Measurements from ENCODE around the gene RPTOR. TPM values are rescaled to one million over a fixed set of nuclear protein-coding genes. Genes with fewer than 3 reads are reported as not detected.

RPTOR gene
- total and polyA plus RNA-seq, 2 donors (not counting 1 experiment from before 2014, with no cell fraction given): 6.7 to 22.8 TPM

DNA sequence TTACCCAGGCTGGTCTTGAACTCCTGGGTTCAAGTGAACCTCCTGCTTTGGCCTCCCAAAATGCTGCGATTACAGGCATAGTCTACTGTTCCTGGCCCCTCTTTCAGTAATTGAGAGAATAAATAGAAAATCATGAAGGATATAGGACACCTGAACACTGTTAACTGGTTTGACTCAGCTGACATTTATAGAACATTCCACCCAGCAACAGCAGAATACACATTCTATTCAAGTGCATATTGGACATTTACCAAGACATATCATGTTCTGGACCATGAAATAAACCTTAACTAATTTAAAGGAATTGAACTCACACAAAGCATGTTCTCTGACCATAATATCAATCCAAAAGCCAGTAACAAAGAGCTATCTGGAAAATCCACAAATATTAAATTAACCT is 470.5 kb downstream of the RPTOR start:
- no peak for DNase-seq (ENCODE audit: low read depth in 2 of 2)
- H3K4me3 ChIP-seq (replicated peaks in 1 of 4; ENCODE audit: control extremely low read depth in 1 of 4, insufficient read depth in 1 of 4, low read depth in 3 of 4, low read length in 4 of 4): no peak overlapping the region
- H2AFZ ChIP-seq (ENCODE audit: low read length): no peak overlapping the region
- no peak overlapping the region for H3K9ac ChIP-seq (ENCODE audit: insufficient read depth, low read length)
- H3K4me1 ChIP-seq (ENCODE audit: control insufficient read depth, extremely low read depth, insufficient read depth, low read length): peaks cover 7% of the 10 kb centered on the region
- no peak overlapping the region for H3K4me2 ChIP-seq (ENCODE audit: extremely low read depth, insufficient read depth, low read length)
- H3K27ac ChIP-seq (ENCODE audit: insufficient read depth, low read length): no peak overlapping the region
- H3K79me2 ChIP-seq (ENCODE audit: control insufficient read depth, insufficient read depth, low read length): no peaks in the 10 kb centered on the region
- no peaks in the 10 kb centered on the region for H3K27me3 ChIP-seq (ENCODE audit: control insufficient read depth, insufficient read depth, low read length)
- no peaks in the 10 kb centered on the region for H3K9me3 ChIP-seq (ENCODE audit: control insufficient read depth, insufficient read depth, low read depth, low read length)
- TF ChIP-seq, protein P1, sequence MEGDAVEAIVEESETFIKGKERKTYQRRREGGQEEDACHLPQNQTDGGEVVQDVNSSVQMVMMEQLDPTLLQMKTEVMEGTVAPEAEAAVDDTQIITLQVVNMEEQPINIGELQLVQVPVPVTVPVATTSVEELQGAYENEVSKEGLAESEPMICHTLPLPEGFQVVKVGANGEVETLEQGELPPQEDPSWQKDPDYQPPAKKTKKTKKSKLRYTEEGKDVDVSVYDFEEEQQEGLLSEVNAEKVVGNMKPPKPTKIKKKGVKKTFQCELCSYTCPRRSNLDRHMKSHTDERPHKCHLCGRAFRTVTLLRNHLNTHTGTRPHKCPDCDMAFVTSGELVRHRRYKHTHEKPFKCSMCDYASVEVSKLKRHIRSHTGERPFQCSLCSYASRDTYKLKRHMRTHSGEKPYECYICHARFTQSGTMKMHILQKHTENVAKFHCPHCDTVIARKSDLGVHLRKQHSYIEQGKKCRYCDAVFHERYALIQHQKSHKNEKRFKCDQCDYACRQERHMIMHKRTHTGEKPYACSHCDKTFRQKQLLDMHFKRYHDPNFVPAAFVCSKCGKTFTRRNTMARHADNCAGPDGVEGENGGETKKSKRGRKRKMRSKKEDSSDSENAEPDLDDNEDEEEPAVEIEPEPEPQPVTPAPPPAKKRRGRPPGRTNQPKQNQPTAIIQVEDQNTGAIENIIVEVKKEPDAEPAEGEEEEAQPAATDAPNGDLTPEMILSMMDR (conservative IDR thresholded peaks at IDR 0.05 in 1 of 2, IDR thresholded peaks at IDR 0.05 in 1 of 2; ENCODE audit: low read depth in 1 of 2, low read length in 2 of 2): no peak
- TF ChIP-seq EZH2 (IDR thresholded peaks at IDR 0.05; ENCODE audit: low read length, missing control alignments): no peak
- H4K20me1 ChIP-seq (ENCODE audit: control insufficient read depth, extremely low read depth, insufficient read depth, low read length): no peaks in the 10 kb centered on the region
- H3K36me3 ChIP-seq (ENCODE audit: control insufficient read depth, insufficient read depth, low read length): no peaks in the 10 kb centered on the region

Other genes starting within 250 kb of the RPTOR start
- gene ENDOV, start 129.7 kb upstream of the RPTOR start, total RNA-seq: 25.4 and 28.7 TPM in 2 replicates
- 10.1 and 13.1 TPM in 2 replicates for gene ENDOV, start 129.7 kb upstream of the RPTOR start, polyA plus RNA-seq
- 3.3 and 31.2 TPM in 2 replicates for gene NPTX1, start 68.2 kb upstream of the RPTOR start, total RNA-seq
- 14.9 and 86.0 TPM in 2 replicates for gene NPTX1, start 68.2 kb upstream of the RPTOR start, polyA plus RNA-seq